Skeletal muscle tissue (tissue), 4 donors: ENCODE measurements around the gene STK10. TPM values are rescaled to one million over a fixed set of nuclear protein-coding genes. Genes with fewer than 3 reads are reported as not detected.

Experiments
- H3K27ac ChIP-seq: one replicate; pipeline ENCODE4 v1.7.0; 2013; ENCODE audit warnings: mild to moderate bottlenecking, low read depth, low read length, inconsistent platforms
- H3K27me3 ChIP-seq, 3 donors: one replicate each; pipeline ENCODE4 v1.7.0; 2013; ENCODE audit warnings: low read length in 3 of 3; ENCODE audit not compliant: control insufficient read depth in 3 of 3, insufficient read depth in 3 of 3
- H3K36me3 ChIP-seq, 3 donors: one replicate each; pipeline ENCODE4 v1.7.0; 2013; ENCODE audit warnings: low read length in 3 of 3; ENCODE audit not compliant: control insufficient read depth in 3 of 3, insufficient read depth in 3 of 3
- H3K4me1 ChIP-seq, 3 donors: one replicate each; pipeline ENCODE4 v1.7.0; 2013; ENCODE audit warnings: low read length in 3 of 3, mild to moderate bottlenecking in 3 of 3; ENCODE audit not compliant: control insufficient read depth in 3 of 3, insufficient read depth in 3 of 3
- H3K4me3 ChIP-seq, 3 donors: one replicate each; pipeline ENCODE4 v1.7.0; 2013; ENCODE audit warnings: low read length in 3 of 3
- H3K9ac ChIP-seq, 3 donors: one replicate each; pipeline ENCODE4 v1.7.0; 2013; ENCODE audit warnings: low read length in 3 of 3, mild to moderate bottlenecking in 3 of 3, moderate library complexity in 2 of 3, low read depth in 1 of 3
- H3K9me3 ChIP-seq, 3 donors: one replicate each; pipeline ENCODE4 v1.7.0; 2013; ENCODE audit warnings: low read length in 3 of 3; ENCODE audit not compliant: control insufficient read depth in 3 of 3
- total RNA-seq: library from RNA; depleted of rRNA; stranded (reverse); fragments of >200 nt; gene quantifications from one replicate; pipeline ENCODE4 v1.2.3, GENCODE V29; 2014
- donor health status: Osteomylitis.

Gene STK10
- total RNA-seq, 1 donor from 2014 or later = 12.0 TPM

DNA sequence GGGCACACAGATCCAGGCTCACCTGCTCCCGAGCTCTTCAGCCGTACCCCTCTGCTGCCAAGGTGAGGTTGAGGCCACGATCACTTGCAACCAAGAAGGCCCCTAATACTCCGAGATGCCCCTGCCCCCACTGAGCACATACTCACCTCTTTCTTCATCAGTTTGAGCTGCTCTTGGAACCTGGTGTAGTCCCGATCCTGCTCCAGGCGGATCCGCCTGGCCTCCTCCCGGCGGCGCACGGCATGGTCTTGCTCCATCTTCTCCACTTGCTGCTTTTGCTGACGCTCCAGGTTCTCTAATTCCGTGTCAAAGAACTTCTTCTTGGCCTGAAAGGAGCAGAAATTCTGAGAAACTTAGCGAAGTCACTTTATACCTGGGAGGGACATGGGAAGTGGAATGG is 105.8 kb downstream of the STK10 start:
- H3K4me3 ChIP-seq = no peak overlapping the region
- H3K9me3 ChIP-seq = no peaks in the 10 kb centered on the region
- peaks cover 0 to 6% (median 3%) of the 10 kb centered on the region in 3 donors for H3K4me1 ChIP-seq
- no peak overlapping the region for H3K9ac ChIP-seq
- no peaks in the 10 kb centered on the region for H3K27me3 ChIP-seq
- peaks cover 5 to 18% (median 12%) of the 10 kb centered on the region in 3 donors for H3K36me3 ChIP-seq
- H3K27ac ChIP-seq = no peak overlapping the region

DNA sequence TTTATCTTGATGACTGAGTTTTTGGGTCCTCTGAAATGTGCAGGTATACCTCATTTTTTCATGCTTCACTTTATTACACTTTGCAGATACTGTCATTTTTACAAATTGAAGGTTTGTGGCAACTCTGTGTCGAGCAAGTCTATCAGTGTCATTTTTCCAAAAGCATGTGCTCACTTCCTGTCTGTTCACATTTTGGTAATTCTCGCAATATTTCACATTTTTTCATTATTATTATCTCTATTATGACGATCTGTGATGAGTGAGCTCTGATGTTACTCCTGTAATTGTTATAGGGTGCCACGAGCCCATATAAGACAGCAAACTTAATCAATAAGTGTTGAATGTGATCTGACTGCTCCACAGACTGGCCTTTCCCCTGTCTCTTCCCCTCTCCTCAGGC is 108.1 kb downstream of the STK10 start:
- Histone ChIP-seq H3K27ac (no peak overlapping the region), H3K27me3 (no peaks in the 10 kb centered on the region), H3K36me3 (peaks cover 6 to 18% (median 12%) of the 10 kb centered on the region in 3 donors), H3K4me3 (no peak overlapping the region), H3K9me3 (peaks cover 0 to 2% (median 0%) of the 10 kb centered on the region in 3 donors), H3K9ac (no peak overlapping the region), H3K4me1 (peaks cover 0 to 6% (median 3%) of the 10 kb centered on the region in 3 donors)

DNA sequence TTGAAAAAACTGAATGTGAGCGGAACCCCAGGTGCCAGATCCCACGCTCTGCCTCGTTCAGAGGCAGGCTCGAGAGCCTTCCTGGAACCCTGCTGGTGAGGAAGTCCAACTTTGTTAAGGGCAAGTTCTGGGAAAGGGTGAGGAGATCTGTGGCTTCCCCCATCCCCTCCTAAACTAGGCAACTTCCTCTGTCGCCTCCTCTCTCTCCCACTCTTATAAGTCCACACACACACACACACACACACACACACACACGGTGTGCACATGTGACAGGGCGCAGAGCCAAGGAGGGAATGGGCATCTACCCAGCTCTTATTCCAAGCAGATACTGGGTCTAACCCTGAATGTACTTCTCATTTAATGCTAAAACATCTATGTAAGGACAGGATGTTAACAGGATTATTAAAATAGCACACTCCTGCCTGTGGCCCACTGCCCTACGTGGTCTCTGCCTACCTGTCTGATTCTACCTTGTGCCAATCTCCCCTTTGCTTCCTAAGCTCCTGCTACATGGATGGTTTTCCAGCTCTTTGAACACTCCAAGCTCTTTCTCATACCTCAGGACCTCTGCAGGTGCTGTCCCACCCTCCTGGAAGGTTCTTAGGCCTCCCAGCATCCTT is 109.2 kb downstream of the STK10 start:
- Histone ChIP-seq H3K9me3 (peaks cover 0 to 2% (median 0%) of the 10 kb centered on the region in 3 donors), H3K27ac (peak overlapping the region; percentile 44), H3K9ac (no peak overlapping the region), H3K27me3 (no peaks in the 10 kb centered on the region), H3K4me3 (no peak overlapping the region), H3K36me3 (peaks cover 6 to 18% (median 12%) of the 10 kb centered on the region in 3 donors), H3K4me1 (peaks cover 0 to 6% (median 3%) of the 10 kb centered on the region in 3 donors)

DNA sequence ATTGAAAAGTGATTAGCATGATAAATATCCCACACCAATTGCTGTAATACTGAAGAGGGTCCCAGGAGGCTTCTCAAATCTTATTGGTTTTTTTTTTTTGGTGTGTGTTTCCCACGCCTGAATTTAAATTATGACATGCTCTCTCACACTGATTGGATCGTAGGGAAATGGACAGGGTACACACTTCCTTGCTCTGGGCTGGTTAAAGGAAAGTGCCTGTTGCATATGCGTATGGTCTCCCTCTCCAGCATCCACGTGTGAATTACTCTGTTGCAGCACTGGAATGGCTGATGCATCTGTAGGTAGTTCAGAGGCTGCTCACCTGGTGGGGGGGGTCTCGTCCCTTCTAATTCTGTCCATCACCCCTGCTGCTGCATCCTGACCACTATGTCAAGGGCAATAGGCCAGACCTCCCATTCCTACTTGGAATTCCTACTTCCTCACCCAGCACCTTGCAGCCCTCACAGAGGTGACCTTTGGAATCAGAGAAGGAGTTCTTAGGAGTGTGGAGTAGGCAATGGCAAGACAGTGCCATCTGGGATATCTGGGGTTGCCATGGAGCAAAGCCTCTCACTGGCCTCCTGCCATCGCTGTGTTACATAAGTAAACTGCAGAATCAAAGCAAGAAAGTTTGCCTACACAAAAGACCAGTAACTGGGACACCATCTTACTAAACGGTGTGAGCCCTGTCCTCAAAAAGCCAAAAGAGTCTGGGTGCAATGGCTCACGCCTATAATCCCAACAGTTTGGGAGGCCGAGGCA is 110.2 kb downstream of the STK10 start:
- H3K4me3 ChIP-seq = no peak overlapping the region
- peaks cover 0 to 2% (median 0%) of the 10 kb centered on the region in 3 donors for H3K9me3 ChIP-seq
- peaks cover 0 to 6% (median 3%) of the 10 kb centered on the region in 3 donors for H3K4me1 ChIP-seq
- H3K27ac ChIP-seq = peak overlapping the region; percentile 18
- H3K27me3 ChIP-seq = no peaks in the 10 kb centered on the region
- peaks cover 6 to 16% (median 12%) of the 10 kb centered on the region in 3 donors for H3K36me3 ChIP-seq
- H3K9ac ChIP-seq = no peak overlapping the region

DNA sequence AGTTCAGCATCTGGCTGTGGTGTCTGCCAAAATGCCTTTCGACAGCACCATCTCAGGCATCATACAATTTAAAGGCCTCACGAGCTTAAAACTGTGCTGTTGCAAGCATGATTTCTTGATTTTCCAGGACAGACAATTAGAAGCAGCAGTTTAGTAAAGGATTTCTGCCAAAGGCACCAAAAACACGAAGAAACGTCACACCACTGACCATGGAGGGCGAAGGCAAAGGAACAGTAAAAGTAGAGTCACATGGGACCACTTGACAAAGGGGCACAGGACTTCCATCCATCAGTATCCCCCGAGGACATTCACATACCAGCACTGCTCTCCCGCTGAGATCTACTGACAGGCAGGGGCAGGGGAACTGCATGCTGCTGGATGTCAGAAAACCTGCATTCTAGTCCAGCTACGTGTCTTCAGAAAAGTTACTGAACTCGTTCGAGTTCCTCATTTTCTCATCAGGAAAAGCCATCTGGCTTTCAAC is 111.2 kb downstream of the STK10 start:
- peaks cover 2 to 10% (median 5%) of the 10 kb centered on the region in 3 donors for H3K36me3 ChIP-seq
- peak overlapping the region; percentile 18 for H3K27ac ChIP-seq
- H3K4me3 ChIP-seq = no peak overlapping the region
- peaks cover 0 to 6% (median 3%) of the 10 kb centered on the region in 3 donors for H3K4me1 ChIP-seq
- no peaks in the 10 kb centered on the region for H3K27me3 ChIP-seq
- peak overlapping the region in 1 of 3 donors; percentile 28 for H3K9ac ChIP-seq
- H3K9me3 ChIP-seq = peaks cover 0 to 2% (median 0%) of the 10 kb centered on the region in 3 donors

DNA sequence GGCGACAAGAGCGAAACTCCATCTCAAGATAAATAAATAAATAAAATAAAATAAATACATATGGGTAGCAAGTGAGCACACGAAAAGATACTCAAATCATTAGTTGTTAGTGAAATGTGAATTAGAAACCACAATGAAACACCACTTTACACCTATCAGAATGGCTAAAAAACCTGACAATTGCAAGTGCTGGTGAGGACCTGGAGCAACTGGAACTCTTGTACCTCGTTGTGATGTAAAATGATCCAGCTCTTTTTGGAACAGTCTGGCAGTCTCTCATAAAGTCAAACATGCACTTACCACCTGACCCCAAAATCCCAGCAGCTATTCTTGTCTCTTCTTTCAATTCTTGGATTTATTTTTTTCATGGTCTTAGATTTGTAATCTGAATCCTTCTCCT is 112.4 kb downstream of the STK10 start:
- Histone ChIP-seq H3K4me1 (peaks cover 0 to 6% (median 3%) of the 10 kb centered on the region in 3 donors), H3K36me3 (peaks cover 2 to 5% (median 5%) of the 10 kb centered on the region in 3 donors), H3K9me3 (peaks cover 0 to 2% (median 0%) of the 10 kb centered on the region in 3 donors), H3K4me3 (no peak overlapping the region), H3K9ac (no peak overlapping the region), H3K27me3 (no peaks in the 10 kb centered on the region), H3K27ac (no peak overlapping the region)

DNA sequence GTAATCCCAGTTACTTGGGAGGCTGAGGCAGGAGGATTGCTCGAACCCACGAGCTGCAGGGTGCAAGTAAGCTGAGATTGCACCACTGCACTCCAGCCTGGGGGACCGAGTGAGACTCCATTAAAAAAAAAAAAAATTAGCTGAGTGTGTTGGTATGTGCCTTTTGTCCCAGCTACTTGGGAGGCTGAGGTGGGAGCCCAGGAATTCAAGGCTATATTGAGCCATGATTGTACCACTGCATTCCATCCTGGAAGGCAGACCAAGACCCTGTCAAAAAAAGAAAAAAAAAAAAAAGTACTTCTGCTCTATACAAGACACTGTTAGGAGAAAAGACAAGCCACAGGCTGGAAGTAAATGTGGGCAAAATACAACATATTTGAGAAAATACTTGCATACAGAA is 113.1 kb downstream of the STK10 start:
- no peak overlapping the region for H3K9ac ChIP-seq
- no peaks in the 10 kb centered on the region for H3K27me3 ChIP-seq
- peaks cover 0 to 6% (median 3%) of the 10 kb centered on the region in 3 donors for H3K4me1 ChIP-seq
- no peak overlapping the region for H3K4me3 ChIP-seq
- peaks cover 2 to 5% (median 3%) of the 10 kb centered on the region in 3 donors for H3K36me3 ChIP-seq
- no peak overlapping the region for H3K27ac ChIP-seq
- H3K9me3 ChIP-seq = peaks cover 0 to 2% (median 0%) of the 10 kb centered on the region in 3 donors

DNA sequence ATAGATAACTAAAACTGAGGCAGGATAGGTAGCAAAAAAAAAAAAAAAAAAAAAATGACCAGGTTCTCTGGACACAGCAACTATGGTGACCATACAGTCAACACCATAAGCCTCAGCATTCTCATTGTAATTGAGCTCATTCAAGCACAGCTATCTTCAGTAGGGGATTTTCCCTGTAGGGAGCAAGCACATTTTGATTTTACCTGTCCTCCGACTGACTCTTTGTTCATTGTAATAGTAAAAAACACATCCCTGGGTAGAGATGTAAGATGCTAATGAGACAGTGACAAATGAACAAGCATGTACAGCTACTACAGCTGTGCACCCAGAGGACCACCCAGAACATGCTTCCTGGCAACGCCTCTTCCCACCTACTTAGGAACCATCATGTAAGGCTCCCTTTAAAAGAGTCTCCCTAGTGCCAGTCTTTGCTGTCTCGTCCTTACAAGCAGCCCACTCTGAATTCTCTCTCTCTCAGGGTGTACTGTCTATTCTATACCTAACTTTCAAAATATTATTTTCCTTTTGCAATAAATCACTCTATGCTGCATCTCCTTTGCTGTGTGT is 116.6 kb downstream of the STK10 start:
- H3K9me3 ChIP-seq = peaks cover 0 to 2% (median 0%) of the 10 kb centered on the region in 3 donors
- H3K9ac ChIP-seq = no peak overlapping the region
- H3K36me3 ChIP-seq = peaks cover 0 to 2% (median 0%) of the 10 kb centered on the region in 3 donors
- H3K4me3 ChIP-seq = no peak overlapping the region
- H3K27ac ChIP-seq = no peak overlapping the region
- H3K27me3 ChIP-seq = no peaks in the 10 kb centered on the region
- H3K4me1 ChIP-seq = no peaks in the 10 kb centered on the region

DNA sequence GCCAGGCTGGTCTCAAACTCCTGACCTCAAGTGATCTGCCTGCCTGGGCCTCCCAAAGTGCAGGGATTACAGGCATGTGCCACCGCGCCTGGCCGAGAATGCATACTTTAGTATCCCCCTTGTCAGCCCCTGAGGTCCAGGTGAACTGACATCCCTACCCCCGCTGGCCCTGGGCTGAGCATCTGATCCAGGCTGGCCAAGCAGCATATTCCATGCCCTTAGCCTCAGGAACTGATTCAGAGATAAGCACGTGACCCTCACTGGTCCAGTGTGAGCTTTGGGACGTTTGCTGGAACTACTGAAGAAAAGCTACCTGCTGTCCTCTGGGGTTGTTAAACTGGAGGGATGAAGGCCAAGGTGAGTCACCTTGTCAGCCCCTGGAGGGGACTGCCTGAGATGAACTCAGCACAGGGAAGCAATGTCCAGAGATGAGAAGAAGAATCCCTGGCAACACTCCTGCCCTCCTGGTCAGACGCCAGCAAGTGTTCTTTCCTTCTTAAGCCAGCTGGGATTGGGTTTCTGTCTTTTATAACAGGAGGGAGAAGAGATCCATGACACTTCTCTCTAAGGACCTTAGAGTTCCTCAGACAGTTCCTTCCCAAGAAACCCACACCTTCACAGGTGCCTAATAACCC is 122.5 kb downstream of the STK10 start:
- no peak overlapping the region for H3K27ac ChIP-seq
- H3K27me3 ChIP-seq = no peaks in the 10 kb centered on the region
- H3K4me3 ChIP-seq = no peak overlapping the region
- H3K4me1 ChIP-seq = peaks cover 6 to 8% (median 8%) of the 10 kb centered on the region in 3 donors
- H3K9ac ChIP-seq = no peak overlapping the region
- H3K9me3 ChIP-seq = no peaks in the 10 kb centered on the region
- peaks cover 0 to 13% (median 4%) of the 10 kb centered on the region in 3 donors for H3K36me3 ChIP-seq
